Peyer's patch (tissue), 4 donors: ENCODE data around the gene KLHDC8A. TPM values are rescaled to one million over a fixed set of nuclear protein-coding genes. Genes with fewer than 3 reads are reported as not detected.

Experiments used
- DNase-seq, 3 donors: peaks; one replicate each; pipeline ENCODE4 v3.0.0-alpha.2; 2017 to 2019
- H3K27ac ChIP-seq, 4 donors: fragments of 200-600 bp; sonication (generic); one replicate each; pipeline ENCODE4 v1.5.1; 2016 to 2019
- H3K27me3 ChIP-seq, 2 donors: fragments of 200-600 bp; sonication (generic); one replicate each; pipeline ENCODE4 v1.5.1; 2019
- H3K36me3 ChIP-seq, 3 donors: fragments of 200-600 bp; sonication (generic); one replicate each; pipeline ENCODE4 v1.5.1; 2016 to 2019
- H3K4me1 ChIP-seq, 4 donors: fragments of 200-600 bp; sonication (generic); one replicate each; pipeline ENCODE4 v1.5.1; 2016 to 2019
- H3K4me3 ChIP-seq, 4 donors: fragments of 200-600 bp; sonication (generic); 1 replicate in 3 of 4; 2 replicates in 1 of 4; pipeline ENCODE4 v1.5.1; 2016 to 2019; ENCODE audit warnings: mild to moderate bottlenecking in 1 of 4
- H3K9me3 ChIP-seq, 4 donors: fragments of 200-600 bp; sonication (generic); one replicate each; pipeline ENCODE4 v1.5.1; 2016 to 2019; ENCODE audit warnings: mild to moderate bottlenecking in 1 of 4
- POLR2A ChIP-seq, 2 donors: fragments of 450-650 bp; IDR thresholded peaks; one replicate each; pipeline ENCODE4 v1.5.1; 2017; ENCODE audit warnings: antibody characterized with exemption in 2 of 2, mild to moderate bottlenecking in 2 of 2, moderate library complexity in 2 of 2
- total RNA-seq, 4 donors: library from RNA; depleted of rRNA; stranded (reverse); fragments of >200 nt; gene quantifications; one replicate each; pipeline ENCODE4 v1.1.0, GENCODE V29; 2016
- TF ChIP-seq, protein P1 (sequence below), 6 experiments: fragments of 450-650 bp in 4 of 6; fragments of 200-600 bp in 2 of 6; sonication (generic) in 1 of 6; IDR thresholded peaks; one replicate each; pipeline ENCODE4 v1.5.1; 2017 to 2019; ENCODE audit warnings: antibody characterized with exemption in 6 of 6, mild to moderate bottlenecking in 3 of 6, moderate library complexity in 1 of 6

Gene KLHDC8A
- total RNA-seq, 4 donors from 2014 or later, result not detected

DNA sequence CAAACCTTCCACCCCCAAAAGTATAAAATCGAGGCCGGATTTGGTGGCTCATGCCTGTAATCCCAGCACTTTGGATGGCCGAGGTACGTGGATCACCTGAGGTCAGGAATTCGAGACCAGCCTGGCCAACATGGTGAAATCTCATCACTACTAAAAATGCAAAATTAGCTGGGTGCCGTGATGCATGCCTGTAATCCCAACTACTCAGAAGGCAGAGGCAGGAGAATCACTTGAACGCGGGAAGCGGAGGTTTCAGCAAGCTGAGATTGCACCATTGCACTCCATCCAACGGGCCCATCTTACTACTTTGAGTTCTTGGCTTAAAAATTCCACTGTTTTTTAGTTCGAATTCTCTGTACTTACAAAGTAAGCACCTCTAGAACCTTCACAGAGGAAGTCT lies 11.0 kb downstream of the KLHDC8A start:
- H3K27ac ChIP-seq, result no peak overlapping the region

GRCh38 chr1:205344066-205344928 lies 12.4 kb downstream of the KLHDC8A start:
- no peak overlapping the region for H3K27ac ChIP-seq
- no peak for TF ChIP-seq POLR2A (IDR thresholded peaks at IDR 0.05)
- TF ChIP-seq, protein P1, sequence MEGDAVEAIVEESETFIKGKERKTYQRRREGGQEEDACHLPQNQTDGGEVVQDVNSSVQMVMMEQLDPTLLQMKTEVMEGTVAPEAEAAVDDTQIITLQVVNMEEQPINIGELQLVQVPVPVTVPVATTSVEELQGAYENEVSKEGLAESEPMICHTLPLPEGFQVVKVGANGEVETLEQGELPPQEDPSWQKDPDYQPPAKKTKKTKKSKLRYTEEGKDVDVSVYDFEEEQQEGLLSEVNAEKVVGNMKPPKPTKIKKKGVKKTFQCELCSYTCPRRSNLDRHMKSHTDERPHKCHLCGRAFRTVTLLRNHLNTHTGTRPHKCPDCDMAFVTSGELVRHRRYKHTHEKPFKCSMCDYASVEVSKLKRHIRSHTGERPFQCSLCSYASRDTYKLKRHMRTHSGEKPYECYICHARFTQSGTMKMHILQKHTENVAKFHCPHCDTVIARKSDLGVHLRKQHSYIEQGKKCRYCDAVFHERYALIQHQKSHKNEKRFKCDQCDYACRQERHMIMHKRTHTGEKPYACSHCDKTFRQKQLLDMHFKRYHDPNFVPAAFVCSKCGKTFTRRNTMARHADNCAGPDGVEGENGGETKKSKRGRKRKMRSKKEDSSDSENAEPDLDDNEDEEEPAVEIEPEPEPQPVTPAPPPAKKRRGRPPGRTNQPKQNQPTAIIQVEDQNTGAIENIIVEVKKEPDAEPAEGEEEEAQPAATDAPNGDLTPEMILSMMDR (IDR thresholded peaks at IDR 0.05), result no peak
- peak; percentile 49 to 67 (median 62) for DNase-seq
- peak overlapping the region; percentile 26 to 48 (median 44) for H3K4me3 ChIP-seq
- peaks cover 0 to 14% (median 12%) of the 10 kb centered on the region in 4 donors for H3K4me1 ChIP-seq
- H3K27me3 ChIP-seq, result peaks cover 0 to 23% of the 10 kb centered on the region in 2 donors
- no peaks in the 10 kb centered on the region for H3K9me3 ChIP-seq
- H3K36me3 ChIP-seq, result no peaks in the 10 kb centered on the region

More for the DNA sequence above, 11.0 kb downstream of the KLHDC8A start:
- TF ChIP-seq, protein P1 (IDR thresholded peaks at IDR 0.05), result no peak
- TF ChIP-seq POLR2A (IDR thresholded peaks at IDR 0.05), result no peak
- H3K36me3 ChIP-seq, result no peaks in the 10 kb centered on the region
- peak in 1 of 3 donors; percentile 8 for DNase-seq
- peaks cover 0 to 14% (median 12%) of the 10 kb centered on the region in 4 donors for H3K4me1 ChIP-seq
- peaks cover 0 to 23% of the 10 kb centered on the region in 2 donors for H3K27me3 ChIP-seq
- no peak overlapping the region for H3K4me3 ChIP-seq
- no peaks in the 10 kb centered on the region for H3K9me3 ChIP-seq

DNA sequence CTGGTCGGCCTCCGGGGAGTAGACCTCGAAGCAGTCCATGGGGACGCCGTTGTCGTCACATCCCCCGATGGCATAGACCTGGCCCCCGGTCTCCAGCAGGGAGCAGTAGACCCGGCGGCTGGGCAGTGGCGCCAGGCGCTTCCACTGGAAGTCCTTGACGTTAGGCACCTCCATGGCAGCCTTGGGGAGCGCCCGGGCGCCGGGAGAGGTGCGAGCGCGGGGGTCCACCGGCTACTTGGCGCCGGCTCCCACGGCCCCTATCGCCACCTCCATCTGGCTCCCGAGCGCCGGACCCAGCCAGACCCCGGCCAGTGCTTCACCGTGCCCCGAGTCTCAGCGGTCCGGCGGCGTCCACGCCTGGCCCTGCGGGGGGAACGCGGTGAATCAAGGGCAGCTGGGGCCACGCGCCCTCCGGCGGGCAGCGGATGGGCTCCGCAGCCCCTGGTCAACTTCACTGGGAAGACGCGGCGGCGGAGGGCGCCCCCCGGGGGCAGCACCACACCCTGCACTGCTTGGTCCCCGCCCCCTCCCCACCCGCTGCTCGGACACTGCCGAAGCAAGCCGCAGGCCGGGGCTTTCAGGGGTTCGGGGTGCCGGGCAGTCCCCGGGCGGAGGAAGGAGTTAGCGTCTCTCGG lies 13.2 kb downstream of the KLHDC8A start:
- Histone ChIP-seq H3K9me3 (no peaks in the 10 kb centered on the region), H3K27ac (no peak overlapping the region), H3K4me3 (peak overlapping the region; percentile 26 to 48 (median 44)), H3K27me3 (peaks cover 0 to 23% of the 10 kb centered on the region in 2 donors), H3K4me1 (peaks cover 0 to 14% (median 12%) of the 10 kb centered on the region in 4 donors), H3K36me3 (no peaks in the 10 kb centered on the region)
- DNase-seq, result no peak
- TF ChIP-seq, protein P1 (IDR thresholded peaks at IDR 0.05), result no peak
- no peak for TF ChIP-seq POLR2A (IDR thresholded peaks at IDR 0.05)

GRCh38 chr1:205342986-205343385 lies 13.7 kb downstream of the KLHDC8A start:
- Histone ChIP-seq H3K4me1 (peaks cover 0 to 14% (median 12%) of the 10 kb centered on the region in 4 donors), H3K27me3 (peaks cover 0 to 23% of the 10 kb centered on the region in 2 donors), H3K9me3 (no peaks in the 10 kb centered on the region), H3K27ac (no peak overlapping the region), H3K36me3 (no peaks in the 10 kb centered on the region), H3K4me3 (no peak overlapping the region)
- TF ChIP-seq, protein P1 (IDR thresholded peaks at IDR 0.05), result no peak
- no peak for TF ChIP-seq POLR2A (IDR thresholded peaks at IDR 0.05)
- no peak for DNase-seq

DNA sequence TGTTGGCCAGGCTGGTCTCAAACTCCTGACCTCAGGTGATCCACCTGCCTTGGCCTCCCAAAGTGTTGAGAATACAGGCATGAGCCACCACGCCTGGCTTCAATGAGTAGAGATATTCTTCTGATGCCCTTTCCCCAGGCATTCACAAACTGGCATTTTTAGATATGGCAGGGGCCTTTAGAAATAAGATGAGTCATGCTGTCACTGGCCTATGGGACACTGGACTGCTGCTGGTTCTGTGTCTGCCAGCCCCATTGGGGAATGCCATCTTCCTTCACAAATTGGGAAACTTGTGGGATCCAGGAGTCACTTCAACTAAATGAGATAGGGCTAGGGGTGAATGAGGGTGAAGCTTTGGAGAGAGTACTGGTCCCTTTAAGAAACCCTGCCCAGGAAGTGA lies 16.0 kb downstream of the KLHDC8A start:
- Histone ChIP-seq H3K27ac (no peak overlapping the region), H3K9me3 (no peaks in the 10 kb centered on the region), H3K36me3 (no peaks in the 10 kb centered on the region), H3K4me3 (no peak overlapping the region), H3K4me1 (peaks cover 0 to 14% (median 12%) of the 10 kb centered on the region in 4 donors), H3K27me3 (peaks cover 0 to 23% of the 10 kb centered on the region in 2 donors)
- TF ChIP-seq POLR2A (IDR thresholded peaks at IDR 0.05), result no peak
- TF ChIP-seq, protein P1 (IDR thresholded peaks at IDR 0.05), result no peak
- DNase-seq, result peak in 1 of 3 donors; percentile 8
